IMR-90 (cell line): ENCODE results near the gene NAV1. TPM values are rescaled to one million over a fixed set of nuclear protein-coding genes. Genes with fewer than 3 reads are reported as not detected.

ENCODE experiments used
- ATAC-seq: fragments of 200-7000 bp; cut with Tn5 transposase; 2 replicates; pipeline ENCODE4 v1.9.1; 2020; ENCODE audit warnings: low read depth, mild to moderate bottlenecking, moderate library complexity
- BruUV-seq: library from RNA; stranded (reverse); fragments of 400-500 nt; replicated peaks from 2 replicates; lab custom pipeline; 2021; lab: Mats Ljungman, UMichigan
- CTCF ChIA-PET: fragments of 300-600 bp; formaldehyde crosslinking; extraction: SDS; loops from one replicate; lab custom pipeline; 2021; ENCODE audit warnings: antibody characterized with exemption; lab: Yijun Ruan, JAX
- POLR2A ChIA-PET: fragments of 300-600 bp; sonication (Branson Sonifier 250); formaldehyde crosslinking; loops from one replicate; lab custom pipeline; 2022; ENCODE audit warnings: antibody characterized with exemption; ENCODE audit not compliant: unreplicated experiment; lab: Charles Lee
- DNase-seq: peaks from one replicate; pipeline ENCODE4 v3.0.0; 2013
- H2AFZ ChIP-seq: replicated peaks from 2 replicates; pipeline ENCODE3; 2013; ENCODE audit warnings: low read length, mild to moderate bottlenecking; ENCODE audit not compliant: poor library complexity
- H2AK5ac ChIP-seq: 2 replicates; pipeline ENCODE4 v1.6.1; 2013; ENCODE audit warnings: low read depth, low read length, inconsistent platforms
- H2AK9ac ChIP-seq: replicated peaks from 2 replicates; pipeline ENCODE3; 2013; ENCODE audit warnings: mild to moderate bottlenecking, low read depth, low read length, moderate library complexity; ENCODE audit not compliant: poor library complexity
- H2BK120ac ChIP-seq: 2 replicates; pipeline ENCODE4 v1.6.1; 2013; ENCODE audit warnings: low read depth, low read length, inconsistent platforms
- H2BK15ac ChIP-seq: 3 replicates; pipeline ENCODE4 v1.6.1; 2013; ENCODE audit warnings: low read depth, low read length, inconsistent platforms
- H2BK20ac ChIP-seq: 2 replicates; pipeline ENCODE4 v1.6.1; 2013; ENCODE audit warnings: low read depth, mild to moderate bottlenecking, inconsistent platforms, low read length, moderate library complexity
- H2BK5ac ChIP-seq: 2 replicates; pipeline ENCODE4 v1.6.1; 2013; ENCODE audit warnings: mild to moderate bottlenecking, low read depth, low read length, inconsistent platforms; ENCODE audit not compliant: poor library complexity, severe bottlenecking
- H3K14ac ChIP-seq: replicated peaks from 2 replicates; pipeline ENCODE4 v1.6.1; 2013; ENCODE audit warnings: low read depth, low read length, inconsistent platforms
- H3K18ac ChIP-seq: 2 replicates; pipeline ENCODE4 v1.6.1; 2013; ENCODE audit warnings: low read depth, low read length, control low read depth
- H3K23ac ChIP-seq: 2 replicates; pipeline ENCODE4 v1.6.1; 2013; ENCODE audit warnings: low read depth, low read length, inconsistent platforms
- H3K27ac ChIP-seq: 2 replicates; pipeline ENCODE4 v1.5.1; 2013; ENCODE audit warnings: mild to moderate bottlenecking, control low read depth, low read length; ENCODE audit not compliant: insufficient read depth
- H3K27me3 ChIP-seq: 2 replicates; pipeline ENCODE4 v1.6.1; 2013; ENCODE audit warnings: low read length; ENCODE audit not compliant: control insufficient read depth, insufficient read depth
- H3K36me3 ChIP-seq: 2 replicates; pipeline ENCODE4 v1.6.1; 2013; ENCODE audit warnings: low read length, mixed read lengths; ENCODE audit not compliant: control insufficient read depth, insufficient read depth
- H3K4ac ChIP-seq: 2 replicates; pipeline ENCODE4 v1.6.1; 2013; ENCODE audit warnings: low read depth, low read length, inconsistent platforms
- H3K4me1 ChIP-seq: 2 replicates; pipeline ENCODE4 v1.6.1; 2013; ENCODE audit warnings: low read length, mixed read lengths; ENCODE audit not compliant: control insufficient read depth, insufficient read depth
- H3K4me2 ChIP-seq: 2 replicates; pipeline ENCODE4 v1.6.1; 2013; ENCODE audit warnings: low read depth, mild to moderate bottlenecking, control low read depth, low read length, moderate library complexity
- H3K4me3 ChIP-seq: 2 replicates; pipeline ENCODE4 v1.5.1; 2013; ENCODE audit warnings: low read depth, mild to moderate bottlenecking, control low read depth, low read length, moderate library complexity; ENCODE audit not compliant: insufficient read depth
- H3K56ac ChIP-seq: 2 replicates; pipeline ENCODE4 v1.6.1; 2013; ENCODE audit warnings: low read length, inconsistent platforms; ENCODE audit not compliant: insufficient read depth; ENCODE audit errors: extremely low read depth
- H3K79me1 ChIP-seq, 2 experiments: 2 replicates each; pipeline ENCODE4 v1.6.1; 2013; ENCODE audit warnings: low read length in 2 of 2, inconsistent platforms in 1 of 2, low read depth in 1 of 2
- H3K9ac ChIP-seq: 2 replicates; pipeline ENCODE4 v1.6.1; 2013; ENCODE audit warnings: low read depth, low read length, control low read depth
- H3K9me1 ChIP-seq: 2 replicates; pipeline ENCODE4 v1.6.1; 2013; ENCODE audit warnings: low read length, inconsistent platforms; ENCODE audit not compliant: insufficient read depth
- H3K9me3 ChIP-seq: 2 replicates; pipeline ENCODE4 v1.6.1; 2013; ENCODE audit warnings: low read length; ENCODE audit not compliant: control insufficient read depth, insufficient read depth
- H4K20me1 ChIP-seq: 2 replicates; pipeline ENCODE4 v1.6.1; 2013; ENCODE audit warnings: low read length, inconsistent platforms; ENCODE audit not compliant: insufficient read depth
- H4K5ac ChIP-seq: 2 replicates; pipeline ENCODE4 v1.6.1; 2013; ENCODE audit warnings: mild to moderate bottlenecking, low read depth, low read length, control low read depth
- H4K8ac ChIP-seq, 2 experiments: 2 replicates each; pipeline ENCODE4 v1.6.1; 2013; ENCODE audit warnings: low read depth in 2 of 2, low read length in 2 of 2, control low read depth in 1 of 2, inconsistent platforms in 1 of 2
- H4K91ac ChIP-seq: 2 replicates; pipeline ENCODE4 v1.6.1; 2013; ENCODE audit warnings: low read depth, low read length, inconsistent platforms; ENCODE audit not compliant: insufficient read depth
- CEBPB ChIP-seq: IDR thresholded peaks from 2 replicates; pipeline ENCODE4 v1.6.1; 2012; ENCODE audit warnings: low read depth, low read length, improper control_type of control experiment
- CHD1 ChIP-seq: IDR thresholded peaks from 2 replicates; pipeline ENCODE4 v1.6.1; 2012; ENCODE audit warnings: low read depth, low read length, improper control_type of control experiment
- FOS ChIP-seq: fragments of 150-350 bp; IDR thresholded peaks from 2 replicates; pipeline ENCODE4 v1.6.1; 2016; ENCODE audit warnings: low read depth, low read length
- MAZ ChIP-seq: IDR thresholded peaks from 2 replicates; pipeline ENCODE4 v1.6.1; 2012; ENCODE audit warnings: low read depth, mild to moderate bottlenecking, low read length, improper control_type of control experiment, moderate library complexity, borderline replicate concordance
- MXI1 ChIP-seq: IDR thresholded peaks from 2 replicates; pipeline ENCODE4 v1.6.1; 2012; ENCODE audit warnings: low read depth, mild to moderate bottlenecking, low read length, moderate library complexity, borderline replicate concordance
- NFE2L2 ChIP-seq: fragments of 150-350 bp; IDR thresholded peaks from 2 replicates; pipeline ENCODE4 v1.6.1; 2016; ENCODE audit warnings: low read depth, mild to moderate bottlenecking, low read length
- POLR2A ChIP-seq: IDR thresholded peaks from 2 replicates; pipeline ENCODE4 v1.6.1; 2012; ENCODE audit warnings: mild to moderate bottlenecking, low read depth, low read length
- RAD21 ChIP-seq: IDR thresholded peaks from 2 replicates; pipeline ENCODE4 v1.6.1; 2012; ENCODE audit warnings: low read length, improper control_type of control experiment
- RCOR1 ChIP-seq: IDR thresholded peaks from 2 replicates; pipeline ENCODE4 v1.6.1; 2012; ENCODE audit warnings: mild to moderate bottlenecking, low read length, improper control_type of control experiment; ENCODE audit not compliant: insufficient replicate concordance
- RFX5 ChIP-seq: IDR thresholded peaks from 2 replicates; pipeline ENCODE4 v1.8.0; 2012; ENCODE audit warnings: low read depth, mild to moderate bottlenecking, low read length, moderate library complexity
- SMC3 ChIP-seq: fragments of 150-350 bp; IDR thresholded peaks from 2 replicates; pipeline ENCODE4 v1.6.1; 2016; ENCODE audit warnings: low read depth, mild to moderate bottlenecking, antibody characterized with exemption, low read length, moderate library complexity
- WGBS, 2 experiments: methylation state at CpG; one replicate each; pipeline versions ENCODE4 v1.1.5 to v1.1.7; 2013; ENCODE audit warnings: missing lambda C conversion rate in 2 of 2; ENCODE audit not compliant: insufficient read length in 1 of 2; ENCODE audit errors: extremely low coverage in 2 of 2; 5-methylcytosine and 5-hydroxymethylcytosine counted together
- dilution Hi-C: fragments of 300-500 bp; cut with HindIII; formaldehyde crosslinking; loops from one replicate; pipeline ENCODE4 v1.14.3; 2018; ENCODE audit warnings: low sequenced_read_pairs; ENCODE audit not compliant: unreplicated experiment
- in situ Hi-C: fragments of 300-500 bp; cut with MboI; formaldehyde crosslinking; loops from 3 replicates; pipeline ENCODE4 v1.14.3; 2019; ENCODE audit warnings: low sequenced_read_pairs, inconsistent platforms, mixed read lengths
- intact Hi-C: fragments of 100-400 bp; cut with micrococcal nuclease; formaldehyde crosslinking; loops from 2 replicates; pipeline ENCODE4 v1.10.0; 2022
- polyA plus RNA-seq, 3 experiments: library from polyadenylated mRNA; depleted of rRNA; stranded (reverse); fragments of >200 nt; gene quantifications; 2 replicates each; pipeline ENCODE4 v1.2.3, GENCODE V29; 2012; ENCODE audit warnings: low replicate concordance in 1 of 3
- total RNA-seq: library from RNA; depleted of rRNA; stranded (reverse); fragments of >200 nt; gene quantifications from 2 replicates; pipeline ENCODE4 v1.2.3, GENCODE V29; 2012
- TF ChIP-seq, protein P1 (sequence below): conservative IDR thresholded peaks from 2 replicates; pipeline ENCODE4 v1.5.1; 2012; ENCODE audit warnings: mild to moderate bottlenecking, low read depth, low read length, improper control_type of control experiment

Gene NAV1
- total and polyA plus RNA-seq, 2 of the 4 experiments (the other 2 are of a cell fraction), result 14.0 to 23.1 TPM

DNA sequence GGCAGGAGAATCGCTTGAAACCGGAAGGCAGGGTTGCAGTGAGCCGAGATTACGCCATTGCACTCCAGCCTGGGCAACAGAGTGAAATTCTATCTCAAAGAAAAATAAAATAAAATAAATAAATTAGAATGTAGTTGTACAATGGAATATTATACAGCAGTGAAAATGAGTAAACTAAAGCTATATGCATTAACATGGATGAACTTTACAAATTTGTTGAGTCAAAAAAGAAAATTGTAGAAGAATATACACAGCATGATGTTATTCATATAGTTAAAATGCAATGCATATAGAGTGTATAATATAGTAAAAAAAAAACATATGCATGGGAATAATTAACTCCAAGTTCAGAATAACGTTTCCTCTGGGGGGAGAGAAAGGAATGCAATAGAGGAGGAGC lies 11.0 kb upstream of the NAV1 start:
- no peak overlapping the region for H4K5ac ChIP-seq
- intact Hi-C loops, result no loop called here
- in situ Hi-C loops, result loop anchor here (25.0 kb wide), 2 partner anchors 434 to 609 kb away; partner anchors contain the start of genes ARL8A and TIMM17A
- no peak overlapping the region for H2BK120ac ChIP-seq
- no peaks in the 10 kb centered on the region for H3K27me3 ChIP-seq
- no peak overlapping the region for H3K56ac ChIP-seq
- no peak overlapping the region for H3K14ac ChIP-seq
- TF ChIP-seq CEBPB, result no peak
- no peak for TF ChIP-seq POLR2A
- TF ChIP-seq NFE2L2, result no peak
- no peak for TF ChIP-seq RAD21
- TF ChIP-seq CHD1, result no peak
- TF ChIP-seq SMC3, result no peak
- TF ChIP-seq, protein P1, sequence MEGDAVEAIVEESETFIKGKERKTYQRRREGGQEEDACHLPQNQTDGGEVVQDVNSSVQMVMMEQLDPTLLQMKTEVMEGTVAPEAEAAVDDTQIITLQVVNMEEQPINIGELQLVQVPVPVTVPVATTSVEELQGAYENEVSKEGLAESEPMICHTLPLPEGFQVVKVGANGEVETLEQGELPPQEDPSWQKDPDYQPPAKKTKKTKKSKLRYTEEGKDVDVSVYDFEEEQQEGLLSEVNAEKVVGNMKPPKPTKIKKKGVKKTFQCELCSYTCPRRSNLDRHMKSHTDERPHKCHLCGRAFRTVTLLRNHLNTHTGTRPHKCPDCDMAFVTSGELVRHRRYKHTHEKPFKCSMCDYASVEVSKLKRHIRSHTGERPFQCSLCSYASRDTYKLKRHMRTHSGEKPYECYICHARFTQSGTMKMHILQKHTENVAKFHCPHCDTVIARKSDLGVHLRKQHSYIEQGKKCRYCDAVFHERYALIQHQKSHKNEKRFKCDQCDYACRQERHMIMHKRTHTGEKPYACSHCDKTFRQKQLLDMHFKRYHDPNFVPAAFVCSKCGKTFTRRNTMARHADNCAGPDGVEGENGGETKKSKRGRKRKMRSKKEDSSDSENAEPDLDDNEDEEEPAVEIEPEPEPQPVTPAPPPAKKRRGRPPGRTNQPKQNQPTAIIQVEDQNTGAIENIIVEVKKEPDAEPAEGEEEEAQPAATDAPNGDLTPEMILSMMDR, result no peak
- no peak for TF ChIP-seq MAZ
- TF ChIP-seq FOS, result no peak
- no peak for TF ChIP-seq MXI1
- no peak for TF ChIP-seq RFX5
- TF ChIP-seq RCOR1, result no peak
- H3K27ac ChIP-seq, result no peak overlapping the region
- H2AFZ ChIP-seq, result no peak overlapping the region
- no peak overlapping the region for H3K18ac ChIP-seq
- CTCF ChIA-PET, result interaction anchor here (0.8 to 0.9 kb wide), 2 partner anchors 15 to 182 kb away, joined by 3 read pairs; no protein-coding TSS in a partner anchor
- 0 out of 2 replicates have a peak, but pooled peaks cover 2% of the 10 kb centered on the region for H3K9me3 ChIP-seq
- H4K20me1 ChIP-seq, result no peaks in the 10 kb centered on the region
- H4K91ac ChIP-seq, result no peak overlapping the region
- no peak overlapping the region for H3K4me2 ChIP-seq
- no peak overlapping the region for H3K23ac ChIP-seq
- no peak overlapping the region for H4K8ac ChIP-seq
- POLR2A ChIA-PET, result no interaction called here
- no CpG with 5 or more reads among the region's 5 CpGs for WGBS, 2 experiments
- no peaks in the 10 kb centered on the region for H3K36me3 ChIP-seq
- no peak for ATAC-seq
- no peak for DNase-seq
- H3K9me1 ChIP-seq, result no peaks in the 10 kb centered on the region
- H3K9ac ChIP-seq, result no peak overlapping the region
- no peak overlapping the region for H2BK20ac ChIP-seq
- no TSS peak for BruUV-seq
- peaks cover 0 to 3% of the 10 kb centered on the region in 2 experiments; a peak in 1 of 4 replicates for H3K79me1 ChIP-seq
- no peak overlapping the region for H2AK9ac ChIP-seq
- H2BK15ac ChIP-seq, result no peak overlapping the region
- dilution Hi-C loops, result no loop called here
- no peak overlapping the region for H3K4me3 ChIP-seq
- no peak overlapping the region for H2BK5ac ChIP-seq
- H3K4me1 ChIP-seq, result peaks cover 2% of the 10 kb centered on the region; the same call in 1 of the 2 replicates
- H3K4ac ChIP-seq, result no peak overlapping the region
- H2AK5ac ChIP-seq, result no peak overlapping the region
